Hepatic stellate cell (primary cell): ENCODE results near the gene MEF2D.

ENCODE experiments used
- DNase-seq: peaks from one replicate; pipeline ENCODE4 v3.0.0; 2011; ENCODE audit warnings: low spot score

The MEF2D gene

DNA sequence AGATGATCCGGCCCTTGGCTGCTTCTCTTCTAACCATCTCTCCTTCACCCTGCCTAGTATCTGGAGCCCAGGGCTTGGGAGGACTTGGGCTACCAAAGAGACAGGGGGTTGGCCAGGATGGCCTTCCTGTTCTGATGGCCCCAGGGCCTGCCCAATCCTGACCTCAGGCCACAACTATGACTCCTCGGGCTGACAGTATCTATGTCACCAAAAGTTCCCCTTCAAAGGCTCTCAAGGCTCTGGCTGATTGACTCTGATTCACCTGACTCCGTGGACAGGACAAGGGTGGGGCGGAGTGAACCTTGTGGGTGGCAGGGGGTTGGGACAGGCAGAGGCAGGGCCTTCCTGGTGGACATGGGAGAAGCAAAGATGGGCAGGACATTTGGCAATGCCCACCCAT is 12.7 kb downstream of the MEF2D start:
- no peak for DNase-seq

DNA sequence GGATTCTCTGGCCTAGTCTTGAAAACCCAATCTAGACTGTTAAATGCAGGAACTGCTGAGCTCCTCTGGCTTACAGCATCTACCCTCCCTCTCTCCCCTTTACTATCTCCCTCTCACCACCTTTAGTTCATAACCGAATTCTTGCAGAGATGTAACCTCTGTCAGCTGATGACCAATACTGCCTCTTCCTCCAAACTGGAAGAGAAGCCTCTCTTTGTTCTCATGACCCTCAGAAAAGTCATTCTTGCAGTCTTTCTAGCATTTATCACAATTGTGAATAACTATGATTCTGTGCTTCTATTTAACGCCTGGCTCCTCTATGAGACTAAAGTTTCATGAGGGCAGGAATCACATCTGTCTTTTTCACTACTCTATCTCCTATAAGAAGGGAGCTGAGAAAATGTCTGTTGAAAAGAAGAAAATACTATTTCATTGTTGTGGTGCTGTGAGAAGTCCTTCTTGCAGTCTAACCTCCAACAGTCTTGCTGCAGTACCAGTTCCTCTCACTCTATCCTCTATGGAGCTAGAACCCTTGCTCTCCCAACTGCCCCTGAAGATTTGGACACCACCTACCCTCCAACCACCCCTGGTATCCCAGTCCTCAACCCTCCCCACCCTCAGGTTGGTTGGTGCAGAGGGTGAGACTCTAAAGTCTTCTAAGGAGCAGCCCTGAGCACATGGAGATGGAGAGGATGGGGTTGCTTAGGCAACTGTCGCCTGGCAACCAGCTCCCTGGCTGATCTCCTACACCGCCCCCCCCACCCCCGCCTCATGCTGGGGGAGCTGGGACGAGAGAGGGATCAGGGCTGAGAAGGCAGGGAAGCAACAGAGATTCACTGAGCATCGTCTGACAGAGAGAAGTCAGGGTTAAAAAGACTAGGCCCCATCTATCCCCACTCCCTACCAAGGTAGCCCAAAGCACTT is 13.9 kb downstream of the MEF2D start:
- no peak for DNase-seq

DNA sequence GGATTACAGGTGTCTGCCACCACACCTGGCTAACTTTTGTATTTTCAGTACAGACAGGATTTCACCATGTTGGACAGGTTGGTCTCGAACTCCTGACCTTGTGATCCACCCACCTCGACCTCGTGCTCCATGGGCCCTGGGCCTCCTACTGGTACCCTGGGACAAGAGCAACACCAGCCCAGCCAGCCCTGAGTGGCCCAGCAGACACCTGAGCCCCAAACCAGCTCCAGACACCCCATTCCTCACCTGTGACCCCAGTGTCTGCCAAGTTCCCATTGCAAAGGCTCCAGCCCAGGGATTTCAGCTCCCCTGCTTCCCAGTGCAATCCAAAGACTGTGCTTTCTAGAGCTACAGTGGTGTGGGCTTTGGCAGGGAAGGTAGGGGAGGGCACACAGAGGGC is 14.6 kb downstream of the MEF2D start:
- DNase-seq: no peak

DNA sequence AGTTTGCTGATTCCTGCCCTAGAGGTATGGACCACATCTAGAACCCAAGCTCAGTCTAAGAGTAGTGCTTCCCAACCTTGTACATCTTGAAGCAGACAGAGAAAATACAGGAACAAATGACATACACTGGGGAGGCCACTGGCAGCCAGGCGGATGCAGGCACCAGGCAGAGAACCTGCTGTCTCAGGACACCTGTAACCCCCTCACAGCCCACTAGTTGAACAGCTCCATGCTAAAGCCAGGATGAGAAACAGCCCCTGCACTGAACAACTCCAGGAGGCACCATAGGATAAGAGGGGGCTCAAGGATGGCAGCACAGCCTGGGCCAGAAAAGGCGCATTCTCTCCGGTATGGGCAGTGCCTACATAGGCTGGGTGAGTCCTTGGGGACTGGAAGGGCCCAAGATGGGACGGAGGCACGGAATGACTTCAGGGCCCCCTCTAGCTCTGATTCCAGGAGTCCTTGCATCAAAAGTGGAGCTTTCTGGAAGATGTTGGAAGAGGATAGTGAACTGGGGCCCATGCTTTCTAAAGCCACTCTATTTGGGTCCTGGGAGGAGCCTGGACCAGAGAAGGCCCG is 16.0 kb downstream of the MEF2D start:
- no peak for DNase-seq

DNA sequence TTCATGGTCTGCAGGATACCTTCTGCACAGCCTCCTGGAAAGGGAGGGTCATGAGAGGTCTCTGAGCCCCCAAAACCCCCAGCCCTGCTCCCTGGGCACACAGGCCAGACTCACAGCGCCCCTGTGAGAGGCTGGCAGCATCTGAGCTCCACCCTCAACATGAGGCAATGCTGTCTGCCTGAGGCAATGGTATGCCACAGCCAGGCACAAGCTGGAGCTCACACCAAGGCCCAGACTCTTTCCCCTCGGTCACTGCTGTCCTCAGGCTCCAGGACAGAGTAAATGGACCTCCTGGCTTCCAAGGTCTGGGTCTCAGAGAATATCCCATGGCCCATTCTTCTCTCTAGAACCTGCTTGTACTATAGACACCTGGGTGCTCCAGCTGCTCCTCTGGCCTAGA is 17.2 kb downstream of the MEF2D start:
- DNase-seq: no peak

DNA sequence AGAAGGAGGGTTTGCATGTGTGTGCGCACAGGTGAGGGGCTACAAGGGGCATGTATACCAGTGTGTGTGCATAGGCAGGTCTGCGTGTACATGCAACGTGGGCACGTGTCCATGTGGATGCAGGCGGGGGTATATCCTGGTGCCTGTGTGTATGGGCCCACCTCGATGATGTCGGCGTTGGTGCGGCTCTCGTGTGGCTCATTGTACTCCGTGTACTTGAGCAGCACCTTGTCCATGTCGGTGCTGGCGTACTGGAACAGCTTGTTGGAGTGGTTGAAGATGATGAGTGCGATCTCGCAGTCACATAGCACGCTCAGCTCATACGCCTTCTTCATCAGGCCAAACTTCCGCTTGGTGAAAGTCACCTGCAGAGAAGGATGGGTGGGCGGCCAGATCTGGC is 18.3 kb downstream of the MEF2D start:
- DNase-seq: no peak

DNA sequence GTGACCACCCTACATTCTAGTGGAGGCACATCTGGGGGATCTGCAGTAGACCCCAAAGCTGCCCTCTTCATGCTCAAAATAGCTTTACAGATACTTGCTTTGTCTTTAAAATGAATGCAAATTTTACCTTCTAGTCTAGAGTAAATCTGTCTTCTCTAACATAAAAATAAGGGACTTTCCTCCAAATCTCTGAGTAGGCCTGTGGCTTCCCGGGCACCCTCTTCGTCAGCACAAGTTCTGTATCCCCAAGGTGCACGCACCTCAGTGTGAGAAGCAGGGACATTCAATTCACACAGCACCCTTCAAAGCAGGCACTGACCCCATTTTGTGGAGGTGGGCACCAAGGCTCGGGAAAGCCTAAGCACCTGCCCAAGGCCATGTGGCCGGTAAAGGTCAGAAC is 19.0 kb downstream of the MEF2D start:
- DNase-seq: no peak

DNA sequence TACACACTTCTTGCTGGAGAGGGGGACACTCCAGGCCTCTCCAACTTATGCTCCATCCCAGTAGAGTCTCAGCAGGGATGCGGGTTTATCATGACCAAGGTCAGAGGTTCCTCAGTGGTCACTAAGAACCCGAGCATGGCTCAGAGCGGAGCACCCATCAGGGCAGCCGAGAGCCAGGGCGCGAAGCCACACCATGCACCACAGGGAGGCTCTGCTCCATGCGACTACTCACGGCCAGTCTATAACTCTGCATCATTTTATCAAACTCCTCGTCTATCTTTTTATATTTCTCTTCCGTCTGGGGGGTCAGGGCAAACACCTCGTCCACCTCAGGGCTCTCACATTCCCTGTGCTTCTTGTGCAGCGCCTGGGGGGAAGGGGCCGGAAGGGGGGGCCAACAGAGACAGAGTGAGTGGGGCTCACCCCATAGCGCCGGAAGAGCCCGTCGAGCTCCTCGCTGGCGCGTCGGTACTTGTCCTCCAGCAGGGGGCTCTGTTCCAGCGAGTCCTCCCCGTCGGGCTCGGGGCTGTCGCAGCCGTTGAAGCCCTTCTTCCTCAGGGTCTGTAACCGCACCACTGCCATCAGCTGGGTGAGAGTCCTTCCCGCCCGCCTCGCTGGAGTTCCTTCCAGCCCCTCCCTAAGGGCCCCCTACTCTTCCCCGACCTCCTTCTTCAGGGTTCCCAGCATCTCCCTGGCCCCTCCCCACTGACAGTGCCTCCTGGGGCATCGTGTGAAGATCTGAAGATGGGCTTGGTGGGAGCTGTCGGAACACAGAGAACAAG is 20.0 kb downstream of the MEF2D start:
- peak; percentile 76 for DNase-seq

DNA sequence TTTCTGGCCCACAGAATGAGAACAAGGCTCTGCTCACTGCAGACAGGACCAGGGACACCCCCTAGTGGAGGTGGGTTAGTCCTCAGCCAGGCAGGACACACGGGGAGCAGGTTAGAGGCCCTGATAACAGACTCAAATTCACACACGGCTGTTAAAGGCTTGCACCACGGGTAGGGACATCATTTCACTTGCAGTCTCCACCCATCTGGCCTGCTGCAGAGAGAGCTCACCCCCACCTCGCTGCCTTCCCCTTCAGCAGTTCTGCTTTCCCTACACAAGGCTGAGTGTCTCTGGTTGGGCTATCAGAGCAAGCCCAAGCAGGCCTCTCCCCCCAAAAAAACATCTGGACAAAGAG is 20.6 kb downstream of the MEF2D start:
- no peak for DNase-seq

DNA sequence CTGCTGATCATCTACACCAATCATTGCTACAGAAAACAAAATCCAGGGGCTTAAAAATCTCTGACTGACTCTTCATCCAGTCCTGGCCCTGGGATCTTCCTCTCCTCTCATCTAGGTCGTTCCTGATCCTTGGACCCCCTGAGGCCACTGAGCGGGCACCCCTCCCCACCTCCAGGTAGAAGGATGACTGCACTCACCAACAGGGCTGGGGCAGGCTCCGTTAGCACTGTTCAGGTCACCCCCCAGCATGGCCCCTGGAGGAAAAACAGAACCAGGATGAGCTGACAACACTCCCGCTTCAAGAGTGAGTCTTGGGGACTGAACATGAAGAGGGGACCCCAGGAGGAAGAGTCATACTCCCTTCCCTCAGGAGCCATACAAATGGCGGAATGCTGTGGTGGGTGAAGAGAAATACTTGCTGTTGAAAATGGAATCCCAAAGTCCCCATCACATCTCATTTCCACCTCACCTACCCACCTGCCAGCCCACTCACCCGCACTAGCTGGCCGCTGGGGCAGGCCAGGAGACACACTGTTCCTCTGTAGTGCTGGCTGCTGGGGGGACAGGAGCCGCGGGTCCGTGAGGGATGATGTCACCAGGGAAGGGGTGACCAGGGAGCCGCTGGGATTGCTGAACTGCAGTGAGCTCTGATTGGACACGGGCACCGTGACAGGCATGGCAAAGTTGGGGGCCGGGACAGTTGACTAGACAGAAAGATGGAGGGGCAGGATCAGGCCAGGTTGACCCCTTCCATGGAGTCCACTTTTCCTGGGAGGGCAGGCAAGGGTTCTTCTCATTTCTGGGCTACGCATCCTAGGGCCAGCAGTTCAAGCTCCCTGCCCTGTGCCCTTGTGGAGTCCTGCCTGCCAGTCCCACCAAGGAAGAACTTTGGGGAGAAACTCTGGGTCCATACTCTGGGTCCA is 21.2 kb downstream of the MEF2D start:
- DNase-seq: no peak

DNA sequence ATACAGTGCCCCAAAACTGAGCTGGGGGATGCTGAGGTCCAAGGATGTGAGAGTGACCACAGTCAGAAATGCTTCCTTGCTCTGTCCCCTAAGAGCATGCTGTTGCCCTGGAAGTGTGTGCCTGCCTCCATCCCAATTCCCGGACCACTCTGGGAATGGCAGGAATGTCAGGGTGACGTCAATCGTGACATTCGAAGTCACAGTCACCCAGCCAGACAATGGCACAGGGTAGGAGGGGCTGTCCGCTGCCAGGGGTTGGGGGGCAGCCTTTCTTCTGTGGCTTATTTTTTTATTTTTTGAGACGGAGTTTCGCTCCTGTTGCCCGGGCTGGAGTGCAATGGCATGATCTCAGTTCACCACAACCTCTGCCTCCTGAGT is 22.3 kb downstream of the MEF2D start:
- no peak for DNase-seq

DNA sequence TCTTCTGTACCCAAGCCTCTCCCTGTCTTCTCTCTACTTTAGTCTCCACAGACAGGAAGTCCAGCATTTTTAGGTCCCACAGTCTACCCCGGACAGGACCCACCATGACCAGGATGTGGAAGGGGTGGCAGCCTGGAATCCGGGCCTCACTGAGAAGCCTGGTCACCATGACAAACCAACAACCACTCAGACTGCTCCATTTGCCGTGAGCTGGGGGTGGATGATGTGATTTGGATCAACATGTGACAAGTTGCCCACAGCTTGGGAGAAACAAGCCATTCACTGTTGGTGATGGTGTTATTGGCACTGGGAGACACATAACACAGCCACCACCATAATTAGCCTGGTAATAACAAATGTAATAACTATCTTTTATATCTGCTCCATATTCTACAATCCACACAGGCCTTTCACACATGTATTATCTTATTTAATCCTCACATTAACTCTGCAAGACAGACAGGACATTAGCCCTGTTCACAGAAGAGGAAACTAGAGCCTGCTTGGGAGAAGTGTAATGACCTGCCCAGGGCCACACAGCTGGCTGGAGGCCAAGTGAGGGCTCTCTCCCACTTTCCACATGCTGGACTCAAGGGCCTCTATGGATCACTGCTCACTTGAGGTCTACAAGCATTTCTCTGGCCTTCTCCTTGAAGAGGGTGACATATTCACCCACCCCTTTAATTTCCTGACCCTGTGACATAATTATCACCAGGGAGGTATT is 22.9 kb downstream of the MEF2D start:
- no peak for DNase-seq

DNA sequence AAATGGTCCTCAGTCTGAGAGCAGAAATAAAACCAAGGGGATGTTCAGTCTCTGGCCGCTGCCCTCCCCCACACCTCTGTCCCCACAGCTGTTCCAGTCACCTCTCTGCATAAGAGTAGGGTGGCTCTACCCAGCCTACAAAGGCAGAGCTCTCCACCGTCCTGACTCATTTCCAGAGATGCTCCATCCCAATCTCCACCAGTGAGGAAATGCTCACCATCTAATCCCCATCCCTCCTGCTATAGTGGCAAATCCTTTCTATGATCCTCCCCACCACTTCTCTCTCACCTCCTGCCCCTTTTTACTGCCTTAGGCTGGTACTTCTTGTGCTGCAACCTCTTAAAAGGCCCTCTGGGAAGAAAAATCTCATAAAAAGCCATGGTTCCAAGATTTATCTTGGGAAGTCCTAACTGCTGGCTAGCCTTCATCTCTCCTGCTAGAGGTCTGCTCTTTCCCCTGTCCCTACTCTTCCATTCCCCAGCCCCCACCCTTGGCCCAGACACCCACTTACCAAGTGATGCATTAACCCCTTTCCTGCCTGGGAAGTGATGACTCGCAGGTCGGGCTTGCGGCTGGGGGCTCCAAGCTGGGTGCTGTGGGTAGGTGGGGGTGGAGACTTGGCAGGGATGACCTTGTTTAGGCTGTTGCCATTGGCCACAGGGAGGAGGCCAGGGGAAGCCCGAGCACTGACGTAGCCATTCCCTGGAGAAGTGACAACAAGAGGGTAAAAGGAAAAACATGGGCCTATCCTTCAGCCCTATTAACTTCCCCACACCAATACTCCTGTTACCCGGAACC is 23.9 kb downstream of the MEF2D start:
- no peak for DNase-seq

DNA sequence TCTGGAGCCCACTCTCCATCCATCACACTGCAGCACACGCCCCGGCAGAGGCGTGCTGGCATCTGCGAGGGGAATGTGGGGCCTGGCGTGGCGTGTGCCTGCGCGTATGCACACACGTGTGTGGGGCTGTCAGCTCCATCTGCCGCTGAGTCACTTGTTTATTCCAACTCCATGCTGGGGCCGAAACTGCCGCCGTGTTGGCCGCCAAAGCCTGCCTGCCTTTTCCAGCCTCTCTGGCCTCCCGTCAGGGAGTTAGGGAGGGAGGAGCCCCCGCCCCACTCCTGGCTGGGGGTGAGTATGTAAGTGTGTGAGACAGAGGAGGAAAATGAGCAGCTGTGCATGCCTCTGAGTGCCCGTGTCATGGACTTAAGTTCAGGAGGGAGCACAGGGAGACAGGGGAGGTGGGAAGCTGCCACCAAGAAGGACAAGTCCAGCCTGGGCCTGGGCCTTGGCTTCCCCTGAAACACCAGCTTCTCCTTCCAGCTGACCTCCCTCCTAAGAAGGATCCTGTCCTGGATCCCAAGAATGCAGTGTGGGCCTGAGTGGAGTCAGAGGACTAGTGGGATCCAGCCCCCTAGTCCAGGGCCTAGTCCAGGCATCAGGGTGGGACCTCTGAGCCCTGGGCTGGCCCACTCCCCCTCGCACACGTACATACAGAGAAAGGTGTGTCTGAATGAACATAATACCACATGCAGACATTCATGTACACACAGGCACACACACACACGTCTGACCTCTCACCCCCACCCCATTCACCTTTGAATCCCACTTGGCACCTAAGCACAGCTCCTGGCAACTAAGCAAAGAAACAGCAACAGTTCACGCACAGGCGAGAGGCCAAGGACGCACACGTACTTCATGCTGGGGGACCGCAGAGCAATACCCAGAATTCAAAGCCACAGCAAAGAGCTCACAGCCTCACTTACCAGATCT is 24.7 kb downstream of the MEF2D start:
- DNase-seq: peak; percentile 86

DNA sequence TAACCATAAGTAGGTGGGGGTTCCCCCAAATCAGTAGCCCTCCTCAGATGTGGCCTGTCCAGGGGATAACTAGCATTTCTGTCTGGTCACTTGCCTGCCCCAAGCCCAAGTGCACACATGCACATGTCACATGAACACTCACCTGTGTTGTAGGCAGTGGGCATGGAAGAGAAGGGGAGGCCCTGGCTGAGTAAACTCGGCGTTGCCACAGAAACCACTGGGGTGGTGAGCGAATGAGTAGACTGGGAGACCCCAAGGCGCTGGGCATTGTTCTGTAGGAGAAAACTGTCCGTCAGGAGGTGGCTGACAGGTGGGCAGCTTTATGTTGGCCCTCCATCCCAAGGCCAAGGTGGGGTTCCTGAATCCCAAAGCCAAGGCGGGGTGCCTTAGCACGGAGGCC is 25.6 kb downstream of the MEF2D start:
- no peak for DNase-seq

DNA sequence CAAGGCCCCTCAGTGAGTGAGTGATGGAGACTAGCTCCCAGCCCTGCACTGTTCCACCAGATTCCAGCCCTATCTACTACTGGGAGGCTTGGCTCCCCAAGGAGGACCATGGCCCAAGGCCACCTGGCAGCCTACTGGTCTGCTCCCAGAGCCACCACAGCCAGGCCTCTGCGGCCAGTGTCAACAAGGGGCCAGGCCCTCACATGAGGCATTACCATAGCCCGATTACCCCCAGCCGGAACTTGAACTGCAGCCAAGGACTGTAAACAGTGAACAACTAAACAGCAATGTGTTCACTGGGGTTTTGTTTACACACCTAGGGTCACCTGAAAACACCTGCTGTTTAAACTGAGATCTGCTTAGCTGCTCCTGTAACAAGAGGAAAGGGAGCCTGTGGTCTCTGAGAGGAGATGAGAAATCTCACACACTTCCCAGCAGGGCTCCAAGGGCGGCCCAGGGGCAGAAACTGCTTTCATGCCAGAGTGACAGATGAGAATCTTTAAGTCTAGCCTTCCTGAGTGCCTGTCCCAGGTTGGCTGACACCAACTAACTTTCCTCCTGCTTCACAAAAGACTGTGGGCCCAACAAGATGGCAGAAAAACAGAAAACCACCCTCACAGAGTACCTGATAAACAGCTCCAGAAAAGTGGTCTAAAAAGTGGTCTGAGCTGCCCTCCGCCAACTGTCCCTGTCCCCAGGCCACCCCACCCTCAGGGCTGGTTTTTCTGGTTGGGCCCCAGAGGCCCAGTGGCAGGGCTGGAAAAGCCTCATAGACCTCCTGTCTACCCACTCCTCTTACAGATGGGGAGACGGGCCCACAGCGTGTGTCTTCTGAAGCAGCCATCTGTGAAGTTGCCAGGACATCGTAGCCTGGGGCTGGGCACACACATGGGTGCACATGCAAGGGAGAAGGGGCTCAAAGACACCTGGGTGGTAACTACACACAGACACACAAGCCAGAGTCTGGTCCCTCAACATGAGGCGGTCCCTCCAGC is 28.8 kb downstream of the MEF2D start:
- no peak for DNase-seq

DNA sequence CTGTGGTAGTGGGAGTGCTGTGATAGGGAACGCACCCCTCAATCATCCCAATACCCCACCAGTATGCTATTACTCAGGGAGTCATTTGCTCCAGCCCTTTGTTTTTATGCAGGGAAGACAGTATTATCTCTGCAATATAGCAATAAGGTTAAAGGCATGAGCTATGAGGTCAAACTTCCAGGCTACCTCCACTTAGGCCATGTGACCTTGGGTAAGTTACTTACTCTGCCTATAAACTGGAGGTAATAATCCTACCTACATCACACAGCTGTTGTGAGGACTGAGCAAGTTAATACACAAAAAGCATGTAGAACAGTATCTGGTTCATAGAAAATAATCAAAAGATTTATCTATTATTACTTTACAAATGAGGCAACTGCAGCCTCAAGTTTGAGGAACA is 30.1 kb downstream of the MEF2D start:
- DNase-seq: no peak

DNA sequence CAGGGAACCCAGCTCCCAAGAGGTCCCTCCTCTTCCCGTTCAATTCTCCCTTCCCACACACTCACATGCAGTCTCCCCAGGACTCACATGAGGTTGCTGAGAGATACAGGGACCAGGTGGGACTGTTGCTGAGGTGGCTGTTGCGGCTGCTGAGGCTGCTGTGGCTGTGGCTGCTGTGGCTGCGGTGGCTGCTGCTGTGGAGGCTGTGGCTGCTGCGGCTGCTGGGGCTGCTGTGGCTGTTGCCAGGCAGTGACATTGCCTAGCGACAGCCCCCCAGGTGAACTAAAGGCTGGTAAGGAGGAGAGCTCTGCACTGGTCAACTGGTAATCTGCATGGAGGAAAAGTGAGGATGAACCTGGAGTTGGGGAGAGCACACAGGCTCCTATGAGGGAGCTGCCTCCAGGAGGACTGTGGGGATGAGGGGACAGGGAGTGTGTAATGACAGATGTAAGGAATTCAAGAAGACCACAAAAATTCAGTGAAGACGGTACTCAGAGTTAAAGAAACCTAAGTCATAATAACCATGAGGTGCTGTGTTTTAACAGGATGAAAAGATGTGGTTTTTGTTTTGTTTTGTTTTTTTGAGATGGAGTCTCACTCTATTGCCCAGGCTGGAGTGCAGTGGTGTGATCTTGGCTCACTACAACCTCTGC is 31.8 kb downstream of the MEF2D start:
- no peak for DNase-seq
